Uterus (tissue), 4 donors: ENCODE measurements around the gene TACR1. TPM values are rescaled to one million over a fixed set of nuclear protein-coding genes. Genes with fewer than 3 reads are reported as not detected.

Experiments used
- DNase-seq, 2 donors: peaks; one replicate each; pipeline ENCODE4 v3.0.0-alpha.2; 2019 to 2020
- H3K27ac ChIP-seq, 2 donors: fragments of 200-600 bp; sonication (generic); 1 replicate in 1 of 2; 2 replicates in 1 of 2; pipeline ENCODE4 v1.5.1; 2016 to 2018
- H3K27me3 ChIP-seq, 2 donors: fragments of 200-600 bp; sonication (generic); one replicate each; pipeline ENCODE4 v1.5.1; 2018 to 2019; ENCODE audit warnings: control low read depth in 1 of 2
- H3K36me3 ChIP-seq, 2 donors: fragments of 200-600 bp; sonication (generic); one replicate each; pipeline ENCODE4 v1.5.1; 2019; ENCODE audit warnings: control low read depth in 1 of 2
- H3K4me1 ChIP-seq, 2 donors: fragments of 200-600 bp; sonication (generic); one replicate each; pipeline ENCODE4 v1.5.1; 2018 to 2019; ENCODE audit warnings: control low read depth in 1 of 2
- H3K4me3 ChIP-seq, 2 donors: fragments of 200-600 bp; sonication (generic); 1 replicate in 1 of 2; 2 replicates in 1 of 2; pipeline ENCODE4 v1.5.1; 2018 to 2019; ENCODE audit warnings: mild to moderate bottlenecking in 1 of 2
- H3K9me3 ChIP-seq, 2 donors: fragments of 200-600 bp; sonication (generic); one replicate each; pipeline ENCODE4 v1.5.1; 2019; ENCODE audit warnings: control low read depth in 1 of 2
- POLR2A ChIP-seq, 2 donors: fragments of 450-650 bp; IDR thresholded peaks; one replicate each; pipeline ENCODE4 v1.6.1; 2016; ENCODE audit warnings: antibody characterized with exemption in 2 of 2, mild to moderate bottlenecking in 1 of 2, moderate library complexity in 1 of 2
- intact Hi-C: fragments of 100-400 bp; cut with DNase I; formaldehyde crosslinking; loops from one replicate; pipeline ENCODE4 v1.15.1; 2023; ENCODE audit warnings: low total_unique reads
- total RNA-seq, 4 donors: library from RNA; depleted of rRNA in 3 of 4; stranded (reverse); fragments of >200 nt in 3 of 4; gene quantifications; one replicate each; pipeline versions ENCODE4 v1.1.0 to v1.2.4, GENCODE V29; 2014 to 2023
- TF ChIP-seq, protein P1 (sequence below), 4 experiments: fragments of 200-600 bp in 2 of 4; fragments of 450-650 bp in 2 of 4; sonication (generic) in 2 of 4; IDR thresholded peaks; one replicate each; pipeline ENCODE4 v1.5.1; 2016 to 2019; ENCODE audit warnings: antibody characterized with exemption in 4 of 4, mild to moderate bottlenecking in 2 of 4, moderate library complexity in 1 of 4
- donor health status: DM: yes; HTN: yes; CAD: no.

Gene TACR1
- total RNA-seq, 4 donors from 2014 or later: 1.9 to 25.4 (median 9.1) TPM

GRCh38 chr2:75068546-75068945, 130.8 kb downstream of the TACR1 start:
- Histone ChIP-seq H3K4me1 (no peaks in the 10 kb centered on the region), H3K36me3 (no peaks in the 10 kb centered on the region), H3K4me3 (no peak overlapping the region), H3K27ac (no peak overlapping the region), H3K9me3 (no peaks in the 10 kb centered on the region), H3K27me3 (no peaks in the 10 kb centered on the region)
- intact Hi-C loops: no loop called here
- DNase-seq: no peak
- no peak for TF ChIP-seq POLR2A (IDR thresholded peaks at IDR 0.05)
- TF ChIP-seq, protein P1, sequence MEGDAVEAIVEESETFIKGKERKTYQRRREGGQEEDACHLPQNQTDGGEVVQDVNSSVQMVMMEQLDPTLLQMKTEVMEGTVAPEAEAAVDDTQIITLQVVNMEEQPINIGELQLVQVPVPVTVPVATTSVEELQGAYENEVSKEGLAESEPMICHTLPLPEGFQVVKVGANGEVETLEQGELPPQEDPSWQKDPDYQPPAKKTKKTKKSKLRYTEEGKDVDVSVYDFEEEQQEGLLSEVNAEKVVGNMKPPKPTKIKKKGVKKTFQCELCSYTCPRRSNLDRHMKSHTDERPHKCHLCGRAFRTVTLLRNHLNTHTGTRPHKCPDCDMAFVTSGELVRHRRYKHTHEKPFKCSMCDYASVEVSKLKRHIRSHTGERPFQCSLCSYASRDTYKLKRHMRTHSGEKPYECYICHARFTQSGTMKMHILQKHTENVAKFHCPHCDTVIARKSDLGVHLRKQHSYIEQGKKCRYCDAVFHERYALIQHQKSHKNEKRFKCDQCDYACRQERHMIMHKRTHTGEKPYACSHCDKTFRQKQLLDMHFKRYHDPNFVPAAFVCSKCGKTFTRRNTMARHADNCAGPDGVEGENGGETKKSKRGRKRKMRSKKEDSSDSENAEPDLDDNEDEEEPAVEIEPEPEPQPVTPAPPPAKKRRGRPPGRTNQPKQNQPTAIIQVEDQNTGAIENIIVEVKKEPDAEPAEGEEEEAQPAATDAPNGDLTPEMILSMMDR (IDR thresholded peaks at IDR 0.05): no peak

GRCh38 chr2:75067506-75067905, 131.8 kb downstream of the TACR1 start:
- TF ChIP-seq POLR2A (IDR thresholded peaks at IDR 0.05): no peak
- TF ChIP-seq, protein P1 (IDR thresholded peaks at IDR 0.05): no peak
- intact Hi-C loops: no loop called here

DNA sequence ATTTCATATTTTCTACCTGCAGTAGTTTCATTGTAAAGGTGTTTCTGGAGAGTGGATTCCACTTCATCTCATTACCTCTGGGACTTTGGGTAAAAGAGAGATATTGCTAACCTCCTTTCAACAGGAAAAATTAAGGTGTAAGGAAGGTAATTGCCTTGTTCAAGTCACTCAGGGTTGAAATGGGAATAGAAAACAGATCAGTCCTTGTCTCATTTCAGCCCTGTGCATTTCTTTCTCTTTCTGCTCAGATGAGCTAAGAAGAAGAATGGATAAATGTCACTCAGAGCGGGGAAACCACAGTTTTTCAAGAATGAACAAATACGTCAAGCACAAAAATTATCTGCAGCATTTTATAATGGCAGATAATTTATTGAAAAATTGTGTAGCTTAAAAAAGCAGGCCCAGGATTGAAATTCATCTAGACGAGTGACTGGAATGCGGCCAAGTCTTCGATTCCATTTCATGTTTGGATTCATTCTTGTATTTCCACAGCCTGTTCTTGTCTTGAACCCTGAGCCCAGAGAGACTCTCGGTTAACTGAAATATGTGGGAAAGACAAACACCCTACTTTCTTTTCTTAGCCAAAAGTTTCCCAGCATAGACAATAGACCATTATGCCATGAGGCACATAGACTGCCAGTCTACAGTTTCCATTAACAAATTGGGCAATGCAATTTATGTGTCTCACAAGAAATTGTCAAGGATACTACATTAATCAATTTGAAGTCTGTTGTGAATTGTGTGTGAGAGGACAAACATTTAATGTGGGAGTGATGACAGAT, 133.0 kb downstream of the TACR1 start:
- no peak overlapping the region for H3K4me3 ChIP-seq
- no peak for DNase-seq
- intact Hi-C loops: no loop called here
- no peaks in the 10 kb centered on the region for H3K36me3 ChIP-seq
- no peak for TF ChIP-seq POLR2A (IDR thresholded peaks at IDR 0.05)
- TF ChIP-seq, protein P1 (IDR thresholded peaks at IDR 0.05): no peak
- no peak overlapping the region for H3K27ac ChIP-seq
- no peaks in the 10 kb centered on the region for H3K27me3 ChIP-seq
- H3K4me1 ChIP-seq: no peaks in the 10 kb centered on the region
- no peaks in the 10 kb centered on the region for H3K9me3 ChIP-seq

More at GRCh38 chr2:75067506-75067905, 131.8 kb downstream of the TACR1 start:
- Histone ChIP-seq H3K4me1 (no peaks in the 10 kb centered on the region), H3K27ac (no peak overlapping the region), H3K4me3 (no peak overlapping the region), H3K36me3 (no peaks in the 10 kb centered on the region), H3K27me3 (no peaks in the 10 kb centered on the region), H3K9me3 (no peaks in the 10 kb centered on the region)
- DNase-seq: no peak

DNA sequence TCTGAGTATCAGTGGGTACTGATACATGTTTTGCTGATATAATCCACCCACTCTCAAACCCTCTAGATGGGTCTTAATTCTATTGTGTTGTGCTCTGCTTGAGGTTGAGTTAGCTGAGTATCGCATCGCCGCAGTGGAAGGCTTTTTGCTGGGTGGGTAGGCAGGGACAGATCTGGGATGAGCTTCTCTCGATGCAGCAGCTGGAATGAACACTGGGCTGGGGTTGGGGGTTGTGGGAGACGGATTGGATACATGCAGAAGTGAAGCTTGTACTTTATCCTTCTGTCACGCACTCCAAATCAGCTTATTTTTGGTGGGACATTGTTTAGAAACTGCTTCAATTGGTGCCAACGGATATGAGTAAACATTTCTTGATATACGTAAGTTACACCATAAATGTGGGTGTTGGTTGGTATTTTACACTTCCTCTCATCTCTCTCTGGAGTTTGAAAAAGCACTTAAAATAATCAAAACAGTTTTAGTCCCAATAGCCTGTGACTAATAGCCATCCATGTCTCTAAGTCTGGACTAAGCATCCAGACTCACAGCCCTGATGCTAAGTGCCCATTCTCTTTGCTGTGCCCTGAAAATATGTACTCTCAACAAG, 133.8 kb downstream of the TACR1 start:
- intact Hi-C loops: no loop called here
- no peaks in the 10 kb centered on the region for H3K36me3 ChIP-seq
- no peaks in the 10 kb centered on the region for H3K9me3 ChIP-seq
- no peaks in the 10 kb centered on the region for H3K27me3 ChIP-seq
- H3K27ac ChIP-seq: no peak overlapping the region
- no peak overlapping the region for H3K4me3 ChIP-seq
- no peak for DNase-seq
- H3K4me1 ChIP-seq: no peaks in the 10 kb centered on the region
- no peak for TF ChIP-seq POLR2A (IDR thresholded peaks at IDR 0.05)
- TF ChIP-seq, protein P1 (IDR thresholded peaks at IDR 0.05): no peak

DNA sequence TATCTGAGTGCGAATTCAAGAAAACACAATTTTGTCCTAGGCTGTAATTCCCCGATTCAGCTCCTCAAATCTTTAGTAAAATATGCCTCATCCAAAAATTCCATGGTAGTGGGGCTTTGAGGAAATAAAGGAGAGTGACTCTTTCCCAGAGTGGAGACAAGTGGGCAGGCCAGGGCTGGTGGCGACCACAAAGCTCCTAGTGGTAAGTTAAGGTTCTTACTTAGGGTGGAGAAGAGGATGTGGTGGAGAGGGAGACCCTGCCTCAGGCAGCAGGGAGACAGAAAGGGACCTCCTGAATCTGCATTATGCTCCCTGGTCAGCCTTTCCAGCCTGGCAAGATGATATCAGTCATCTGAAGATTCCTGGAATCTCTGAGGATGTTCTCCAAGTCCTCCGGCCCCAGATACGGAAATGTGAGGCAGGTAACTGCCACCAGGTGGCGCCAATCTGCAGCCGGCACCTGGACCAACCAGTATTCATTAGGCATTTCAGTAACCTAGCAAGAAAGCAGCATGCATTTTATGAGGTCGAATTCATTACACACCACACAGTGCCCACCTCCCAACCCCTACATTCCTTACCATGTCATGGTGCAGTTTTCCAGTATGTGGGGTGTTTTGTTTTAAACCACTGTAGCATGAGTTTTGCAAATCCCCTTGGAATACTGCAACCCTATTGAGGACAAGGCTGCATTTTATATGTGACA, 134.5 kb downstream of the TACR1 start:
- Histone ChIP-seq H3K36me3 (no peaks in the 10 kb centered on the region), H3K9me3 (no peaks in the 10 kb centered on the region), H3K4me1 (no peaks in the 10 kb centered on the region), H3K27ac (no peak overlapping the region), H3K27me3 (no peaks in the 10 kb centered on the region), H3K4me3 (no peak overlapping the region)
- peak in 1 of 2 donors; percentile 21 for DNase-seq
- TF ChIP-seq, protein P1 (IDR thresholded peaks at IDR 0.05): peak in 3 of 4 experiments; percentile 4 to 22 (median 21)
- TF ChIP-seq POLR2A (IDR thresholded peaks at IDR 0.05): no peak
- intact Hi-C loops: no loop called here
